VCaP (cell line): ENCODE results near the gene ENC1.

Experiments used
- H3K27ac ChIP-seq: fragments of 450-650 bp; 2 replicates; pipeline ENCODE4 v1.5.1; 2017
- CTCF ChIP-seq: fragments of 450-650 bp; conservative IDR thresholded peaks from 2 replicates; pipeline ENCODE4 v1.5.1; 2017; ENCODE audit warnings: mild to moderate bottlenecking, moderate library complexity

The ENC1 gene

GRCh38 chr5:74673011-74673790 lies 32.7 kb upstream of the ENC1 start:
- H3K27ac ChIP-seq: peak overlapping the region; percentile 29; the same call in 1 of the 2 replicates
- peak; percentile 79 for TF ChIP-seq CTCF

- TF ChIP-seq CTCF: no peak
- peak overlapping the region; percentile 29; the same call in 1 of the 2 replicates for H3K27ac ChIP-seq
Observed at GRCh38 chr5:74672215-74672877, 31.8 kb upstream of the ENC1 start.

GRCh38 chr5:74670396-74671038 lies 30.0 kb upstream of the ENC1 start:
- no peak overlapping the region for H3K27ac ChIP-seq
- TF ChIP-seq CTCF: no peak

- H3K27ac ChIP-seq: no peak overlapping the region
- no peak for TF ChIP-seq CTCF
Observed at GRCh38 chr5:74669821-74670220, 29.3 kb upstream of the ENC1 start.

- no peak overlapping the region for H3K27ac ChIP-seq
- TF ChIP-seq CTCF: no peak
Observed at GRCh38 chr5:74667396-74667795, 26.9 kb upstream of the ENC1 start.

DNA sequence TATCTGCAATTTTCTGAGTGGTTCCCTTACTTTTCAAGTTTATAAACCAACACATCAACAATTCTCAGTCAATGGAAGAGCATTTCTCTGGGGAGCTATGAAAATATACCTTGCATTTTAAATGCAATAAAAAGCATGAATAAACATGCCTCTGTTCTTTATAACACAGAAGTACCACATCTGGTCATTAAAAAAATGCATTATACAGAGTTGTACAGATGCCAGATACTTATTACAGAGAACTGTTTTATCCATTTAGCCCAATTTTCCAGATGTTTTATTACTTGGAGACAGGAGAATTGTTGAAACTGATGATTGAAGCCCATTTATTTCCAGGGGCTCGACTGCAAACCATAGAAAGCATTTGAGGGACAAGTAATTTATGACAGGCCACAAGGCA lies 25.3 kb upstream of the ENC1 start:
- no peak overlapping the region for H3K27ac ChIP-seq
- TF ChIP-seq CTCF: no peak

DNA sequence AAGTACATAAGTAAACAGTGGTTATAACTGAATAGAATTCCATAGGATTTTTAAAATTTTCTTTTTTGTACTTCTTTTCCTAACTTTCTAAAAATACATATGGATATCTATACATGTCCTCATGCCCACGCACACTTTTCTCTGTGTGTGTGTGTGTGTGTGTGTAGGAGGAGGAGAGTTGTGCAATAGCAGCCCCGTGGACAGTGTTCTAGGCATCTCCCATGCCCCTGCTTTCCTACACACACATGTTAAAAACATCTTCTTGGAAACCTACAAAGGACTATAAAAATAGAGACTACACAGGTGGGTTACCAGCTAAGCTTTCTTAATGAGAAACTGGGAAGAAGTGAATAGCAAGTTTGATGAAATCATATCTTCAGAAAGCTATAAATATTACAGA lies 24.7 kb upstream of the ENC1 start:
- TF ChIP-seq CTCF: no peak
- no peak overlapping the region for H3K27ac ChIP-seq
